ENCODE measurements around the gene FGD3.

Gene FGD3

DNA sequence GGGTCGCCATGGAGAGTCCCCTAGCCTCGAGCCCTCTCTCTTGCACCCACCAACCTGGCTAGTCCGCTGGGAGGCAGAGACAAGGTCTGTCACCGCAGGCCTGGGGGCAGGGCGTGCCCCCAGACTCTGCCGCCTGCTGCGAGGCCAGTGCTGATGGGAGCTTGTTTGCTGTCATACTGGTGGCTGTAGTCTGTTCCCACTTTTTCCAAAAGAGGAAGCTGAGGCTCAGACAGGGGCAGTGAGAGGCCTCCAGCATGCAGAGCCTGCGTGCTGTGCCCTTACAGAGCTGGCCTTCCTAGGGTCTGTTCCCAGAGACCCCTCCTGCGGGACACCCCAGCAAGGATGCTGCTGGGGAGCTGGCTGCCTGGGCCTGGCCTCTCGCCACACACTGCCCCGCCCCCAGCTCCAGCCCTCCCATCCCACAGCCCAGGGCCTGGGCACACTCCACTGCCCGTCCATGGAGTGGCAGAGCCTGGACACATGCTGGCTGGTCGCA is 90.2 kb downstream of the FGD3 start:
- Histone ChIP-seq H3K36me3 (ENCODE audit: control insufficient read depth in 2 of 2, insufficient read depth in 2 of 2, low read length in 2 of 2) (no peaks in the 10 kb centered on the region), H3K9ac (ENCODE audit: low read depth in 1 of 2, low read length in 2 of 2) (no peak overlapping the region), H3K27me3 (ENCODE audit: control insufficient read depth in 2 of 2, insufficient read depth in 2 of 2, low read length in 2 of 2) (no peaks in the 10 kb centered on the region), H3K9me3 (ENCODE audit: control insufficient read depth in 2 of 2, low read length in 2 of 2) (no peaks in the 10 kb centered on the region), H3K4me3 (ENCODE audit: low read length in 2 of 2) (no peak overlapping the region), H3K4me1 (ENCODE audit: control insufficient read depth in 2 of 2, insufficient read depth in 2 of 2, low read length in 2 of 2) (peaks cover 2% of the 10 kb centered on the region in 2 donors), H3K27ac (ENCODE audit: low read depth in 2 of 2, low read length in 2 of 2) (peak overlapping the region in 1 of 2 donors; percentile 16)

DNA sequence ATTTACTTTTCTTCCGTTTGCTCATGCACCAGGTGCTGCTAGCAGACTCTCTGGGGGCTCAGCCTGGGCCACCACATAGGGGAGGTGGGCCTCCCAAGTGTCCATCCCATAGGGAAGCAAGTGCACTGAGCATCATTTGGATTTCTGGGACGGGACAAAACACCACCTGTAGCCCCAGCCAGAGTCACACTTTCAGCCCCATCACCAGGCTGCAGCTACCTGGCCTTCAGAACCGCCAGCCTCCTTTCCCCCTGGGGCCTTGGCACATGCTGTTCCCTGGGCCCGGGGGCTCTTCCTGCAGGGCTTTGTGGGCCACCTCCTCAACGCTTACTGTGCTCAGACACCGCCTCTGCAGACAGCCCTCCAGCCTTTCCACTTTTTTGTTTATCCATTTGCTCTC is 91.6 kb downstream of the FGD3 start:
- no peak overlapping the region for H3K27ac ChIP-seq (ENCODE audit: low read depth in 2 of 2, low read length in 2 of 2)
- no peaks in the 10 kb centered on the region for H3K9me3 ChIP-seq (ENCODE audit: control insufficient read depth in 2 of 2, low read length in 2 of 2)
- H3K4me3 ChIP-seq (ENCODE audit: low read length in 2 of 2) = no peak overlapping the region
- H3K4me1 ChIP-seq (ENCODE audit: control insufficient read depth in 2 of 2, insufficient read depth in 2 of 2, low read length in 2 of 2) = peaks cover 2% of the 10 kb centered on the region in 2 donors
- H3K36me3 ChIP-seq (ENCODE audit: control insufficient read depth in 2 of 2, insufficient read depth in 2 of 2, low read length in 2 of 2) = no peaks in the 10 kb centered on the region
- no peak overlapping the region for H3K9ac ChIP-seq (ENCODE audit: low read depth in 1 of 2, low read length in 2 of 2)
- H3K27me3 ChIP-seq (ENCODE audit: control insufficient read depth in 2 of 2, insufficient read depth in 2 of 2, low read length in 2 of 2) = no peaks in the 10 kb centered on the region

DNA sequence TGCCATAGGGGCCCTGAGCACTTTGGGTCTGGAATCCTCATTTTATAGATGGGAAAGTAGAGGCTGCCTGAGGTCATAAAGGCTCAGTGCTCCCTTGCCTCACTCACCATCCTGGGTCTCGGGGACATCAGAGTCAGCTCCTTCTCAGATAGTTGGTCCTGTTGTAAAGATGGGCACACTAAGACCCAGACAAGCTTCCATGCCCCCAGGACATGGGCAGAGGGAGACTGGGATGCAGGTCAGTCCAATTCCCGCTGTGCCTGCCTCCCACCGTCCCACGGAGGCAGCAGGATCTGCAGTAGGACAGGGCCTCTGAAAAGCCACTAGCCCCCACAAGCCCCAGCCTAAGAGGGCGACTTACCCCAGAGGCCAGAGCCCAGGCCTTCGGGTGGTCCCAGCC is 92.1 kb downstream of the FGD3 start:
- H3K27ac ChIP-seq (ENCODE audit: low read depth in 2 of 2, low read length in 2 of 2) = no peak overlapping the region
- H3K27me3 ChIP-seq (ENCODE audit: control insufficient read depth in 2 of 2, insufficient read depth in 2 of 2, low read length in 2 of 2) = no peaks in the 10 kb centered on the region
- no peak overlapping the region for H3K9ac ChIP-seq (ENCODE audit: low read depth in 1 of 2, low read length in 2 of 2)
- peaks cover 2% of the 10 kb centered on the region in 2 donors for H3K4me1 ChIP-seq (ENCODE audit: control insufficient read depth in 2 of 2, insufficient read depth in 2 of 2, low read length in 2 of 2)
- H3K9me3 ChIP-seq (ENCODE audit: control insufficient read depth in 2 of 2, low read length in 2 of 2) = no peaks in the 10 kb centered on the region
- no peaks in the 10 kb centered on the region for H3K36me3 ChIP-seq (ENCODE audit: control insufficient read depth in 2 of 2, insufficient read depth in 2 of 2, low read length in 2 of 2)
- H3K4me3 ChIP-seq (ENCODE audit: low read length in 2 of 2) = no peak overlapping the region

- H3K9me3 ChIP-seq (ENCODE audit: control insufficient read depth in 2 of 2, low read length in 2 of 2) = no peaks in the 10 kb centered on the region
- no peaks in the 10 kb centered on the region for H3K36me3 ChIP-seq (ENCODE audit: control insufficient read depth in 2 of 2, insufficient read depth in 2 of 2, low read length in 2 of 2)
- no peak overlapping the region for H3K9ac ChIP-seq (ENCODE audit: low read depth in 1 of 2, low read length in 2 of 2)
- H3K4me3 ChIP-seq (ENCODE audit: low read length in 2 of 2) = no peak overlapping the region
- no peak overlapping the region for H3K27ac ChIP-seq (ENCODE audit: low read depth in 2 of 2, low read length in 2 of 2)
- no peaks in the 10 kb centered on the region for H3K27me3 ChIP-seq (ENCODE audit: control insufficient read depth in 2 of 2, insufficient read depth in 2 of 2, low read length in 2 of 2)
- peaks cover 2% of the 10 kb centered on the region in 2 donors for H3K4me1 ChIP-seq (ENCODE audit: control insufficient read depth in 2 of 2, insufficient read depth in 2 of 2, low read length in 2 of 2)
Observed at GRCh38 chr9:93039976-93040375, 92.7 kb downstream of the FGD3 start.

GRCh38 chr9:93040409-93040808 is 93.1 kb downstream of the FGD3 start:
- H3K4me1 ChIP-seq (ENCODE audit: control insufficient read depth in 2 of 2, insufficient read depth in 2 of 2, low read length in 2 of 2) = peaks cover 2% of the 10 kb centered on the region in 2 donors

GRCh38 chr9:93041108-93041802 is 93.9 kb downstream of the FGD3 start:
- H3K36me3 ChIP-seq (ENCODE audit: control insufficient read depth in 2 of 2, insufficient read depth in 2 of 2, low read length in 2 of 2) = no peaks in the 10 kb centered on the region
- H3K27ac ChIP-seq (ENCODE audit: low read depth in 2 of 2, low read length in 2 of 2) = no peak overlapping the region
- H3K4me1 ChIP-seq (ENCODE audit: control insufficient read depth in 2 of 2, insufficient read depth in 2 of 2, low read length in 2 of 2) = peaks cover 2% of the 10 kb centered on the region in 2 donors
- no peak overlapping the region for H3K4me3 ChIP-seq (ENCODE audit: low read length in 2 of 2)
- no peaks in the 10 kb centered on the region for H3K9me3 ChIP-seq (ENCODE audit: control insufficient read depth in 2 of 2, low read length in 2 of 2)
- H3K27me3 ChIP-seq (ENCODE audit: control insufficient read depth in 2 of 2, insufficient read depth in 2 of 2, low read length in 2 of 2) = no peaks in the 10 kb centered on the region
- no peak overlapping the region for H3K9ac ChIP-seq (ENCODE audit: low read depth in 1 of 2, low read length in 2 of 2)

More at GRCh38 chr9:93040409-93040808, 93.1 kb downstream of the FGD3 start:
- Histone ChIP-seq H3K36me3 (ENCODE audit: control insufficient read depth in 2 of 2, insufficient read depth in 2 of 2, low read length in 2 of 2) (no peaks in the 10 kb centered on the region), H3K27ac (ENCODE audit: low read depth in 2 of 2, low read length in 2 of 2) (no peak overlapping the region), H3K9me3 (ENCODE audit: control insufficient read depth in 2 of 2, low read length in 2 of 2) (no peaks in the 10 kb centered on the region), H3K9ac (ENCODE audit: low read depth in 1 of 2, low read length in 2 of 2) (no peak overlapping the region), H3K27me3 (ENCODE audit: control insufficient read depth in 2 of 2, insufficient read depth in 2 of 2, low read length in 2 of 2) (no peaks in the 10 kb centered on the region), H3K4me3 (ENCODE audit: low read length in 2 of 2) (no peak overlapping the region)

DNA sequence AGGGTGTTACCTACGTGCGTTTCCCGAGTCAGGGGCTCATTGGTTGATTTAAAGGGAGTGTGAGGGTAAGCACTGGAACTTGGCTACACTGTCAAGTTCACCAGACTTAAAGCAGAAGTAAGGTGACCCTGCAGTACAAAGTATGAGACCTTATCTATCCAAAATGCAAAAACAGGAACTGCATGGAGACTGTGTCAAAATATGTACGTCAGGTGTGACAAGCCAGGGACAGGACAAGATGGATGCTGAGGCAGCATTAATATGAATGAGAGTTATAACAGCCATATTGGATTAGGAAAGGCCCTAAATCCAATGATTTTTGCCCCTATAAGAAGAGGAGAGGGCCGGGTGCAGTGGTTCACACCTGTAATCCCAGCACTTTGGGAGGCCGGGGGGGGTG is 95.8 kb downstream of the FGD3 start:
- Histone ChIP-seq H3K27me3 (ENCODE audit: control insufficient read depth in 2 of 2, insufficient read depth in 2 of 2, low read length in 2 of 2) (no peaks in the 10 kb centered on the region), H3K4me1 (ENCODE audit: control insufficient read depth in 2 of 2, insufficient read depth in 2 of 2, low read length in 2 of 2) (peaks cover 0 to 2% of the 10 kb centered on the region in 2 donors), H3K9ac (ENCODE audit: low read depth in 1 of 2, low read length in 2 of 2) (no peak overlapping the region), H3K27ac (ENCODE audit: low read depth in 2 of 2, low read length in 2 of 2) (no peak overlapping the region), H3K9me3 (ENCODE audit: control insufficient read depth in 2 of 2, low read length in 2 of 2) (no peaks in the 10 kb centered on the region), H3K36me3 (ENCODE audit: control insufficient read depth in 2 of 2, insufficient read depth in 2 of 2, low read length in 2 of 2) (no peaks in the 10 kb centered on the region), H3K4me3 (ENCODE audit: low read length in 2 of 2) (no peak overlapping the region)

- no peaks in the 10 kb centered on the region for H3K27me3 ChIP-seq (ENCODE audit: control insufficient read depth in 2 of 2, insufficient read depth in 2 of 2, low read length in 2 of 2)
- H3K4me3 ChIP-seq (ENCODE audit: low read length in 2 of 2) = no peak overlapping the region
- H3K9ac ChIP-seq (ENCODE audit: low read depth in 1 of 2, low read length in 2 of 2) = no peak overlapping the region
- H3K27ac ChIP-seq (ENCODE audit: low read depth in 2 of 2, low read length in 2 of 2) = no peak overlapping the region
- no peaks in the 10 kb centered on the region for H3K9me3 ChIP-seq (ENCODE audit: control insufficient read depth in 2 of 2, low read length in 2 of 2)
- H3K36me3 ChIP-seq (ENCODE audit: control insufficient read depth in 2 of 2, insufficient read depth in 2 of 2, low read length in 2 of 2) = no peaks in the 10 kb centered on the region
- no peaks in the 10 kb centered on the region for H3K4me1 ChIP-seq (ENCODE audit: control insufficient read depth in 2 of 2, insufficient read depth in 2 of 2, low read length in 2 of 2)
Observed at GRCh38 chr9:93045521-93045920, 98.2 kb downstream of the FGD3 start.

- Histone ChIP-seq H3K9me3 (ENCODE audit: control insufficient read depth in 2 of 2, low read length in 2 of 2) (no peaks in the 10 kb centered on the region), H3K27me3 (ENCODE audit: control insufficient read depth in 2 of 2, insufficient read depth in 2 of 2, low read length in 2 of 2) (no peaks in the 10 kb centered on the region), H3K27ac (ENCODE audit: low read depth in 2 of 2, low read length in 2 of 2) (no peak overlapping the region), H3K36me3 (ENCODE audit: control insufficient read depth in 2 of 2, insufficient read depth in 2 of 2, low read length in 2 of 2) (no peaks in the 10 kb centered on the region), H3K9ac (ENCODE audit: low read depth in 1 of 2, low read length in 2 of 2) (no peak overlapping the region), H3K4me1 (ENCODE audit: control insufficient read depth in 2 of 2, insufficient read depth in 2 of 2, low read length in 2 of 2) (no peaks in the 10 kb centered on the region), H3K4me3 (ENCODE audit: low read length in 2 of 2) (no peak overlapping the region)
Observed at GRCh38 chr9:93048566-93049448, 101.5 kb downstream of the FGD3 start.

- no peak overlapping the region for H3K4me3 ChIP-seq (ENCODE audit: low read length in 2 of 2)
- H3K27me3 ChIP-seq (ENCODE audit: control insufficient read depth in 2 of 2, insufficient read depth in 2 of 2, low read length in 2 of 2) = no peaks in the 10 kb centered on the region
Observed at GRCh38 chr9:93049491-93049890, 102.2 kb downstream of the FGD3 start.

More at GRCh38 chr9:93049491-93049890, 102.2 kb downstream of the FGD3 start:
- H3K36me3 ChIP-seq (ENCODE audit: control insufficient read depth in 2 of 2, insufficient read depth in 2 of 2, low read length in 2 of 2) = no peaks in the 10 kb centered on the region
- no peak overlapping the region for H3K9ac ChIP-seq (ENCODE audit: low read depth in 1 of 2, low read length in 2 of 2)
- no peaks in the 10 kb centered on the region for H3K9me3 ChIP-seq (ENCODE audit: control insufficient read depth in 2 of 2, low read length in 2 of 2)
- no peak overlapping the region for H3K27ac ChIP-seq (ENCODE audit: low read depth in 2 of 2, low read length in 2 of 2)
- no peaks in the 10 kb centered on the region for H3K4me1 ChIP-seq (ENCODE audit: control insufficient read depth in 2 of 2, insufficient read depth in 2 of 2, low read length in 2 of 2)
